ENCODE measurements around the gene ANK2. TPM values are rescaled to one million over a fixed set of nuclear protein-coding genes. Genes with fewer than 3 reads are reported as not detected.

The ANK2 gene
- total and polyA plus RNA-seq, 2 of the 13 experiments (the other 11 are each of a cell fraction or from before 2014, with no cell fraction given) = 2.7 to 15.1 TPM

GRCh38 chr4:113101669-113102068, 52.2 kb downstream of the ANK2 start:
- Histone ChIP-seq H3K36me3 (replicated peaks in 1 of 2; ENCODE audit: control insufficient read depth in 1 of 2, insufficient read depth in 2 of 2, low read length in 2 of 2) (no peaks in the 10 kb centered on the region), H4K20me1 (ENCODE audit: insufficient read depth, low read length) (no peaks in the 10 kb centered on the region), H3K4me1 (ENCODE audit: insufficient read depth, low read length) (no peaks in the 10 kb centered on the region), H3K9ac (ENCODE audit: insufficient read depth, low read depth, low read length) (no peak overlapping the region), H3K4me3 (replicated peaks in 1 of 3; ENCODE audit: insufficient read depth in 1 of 3, low read depth in 2 of 3, low read length in 3 of 3) (no peak overlapping the region), H3K79me2 (ENCODE audit: insufficient read depth, low read length) (no peaks in the 10 kb centered on the region), H2AFZ (ENCODE audit: low read length) (no peak overlapping the region), H3K27me3 (ENCODE audit: control insufficient read depth in 1 of 2, insufficient read depth in 2 of 2, low read length in 2 of 2) (no peaks in the 10 kb centered on the region), H3K4me2 (ENCODE audit: low read depth, low read length) (no peak overlapping the region), H3K9me3 (ENCODE audit: low read length) (no peaks in the 10 kb centered on the region), H3K27ac (ENCODE audit: extremely low read length, insufficient read depth, low read length) (no peak overlapping the region)
- BruUV-seq (replicated peaks) = no TSS peak
- FAIRE-seq (no peak), ATAC-seq (no peak; the same call in 2 of the 3 replicates), DNase-seq (ENCODE audit: low spot score) (peak; percentile 3)
- intact Hi-C loops (cut with micrococcal nuclease; ENCODE audit: unreplicated experiment) = no loop called here
- 4% methylated on average over 1 of the region's 1 CpG for WGBS (ENCODE audit: low lambda C conversion rate)
- POLR2A ChIA-PET = no interaction called here
- CTCF ChIA-PET (ENCODE audit: low intra/inter-chr PET ratio, low total read pairs) = no interaction called here
- in situ Hi-C loops (cut with HindIII; ENCODE audit: extremely low pct_ligation_motif_present, low pct_unique_long_range_greater_than_20kb) = no loop called here
- TF ChIP-seq CHCHD3 (CRISPR knock-in tag; IDR thresholded peaks at IDR 0.05) (no peak), ZNF768 (CRISPR knock-in tag; IDR thresholded peaks at IDR 0.05) (no peak), ZNF570 (CRISPR knock-in tag; IDR thresholded peaks at IDR 0.05; ENCODE audit: borderline replicate concordance) (no peak), ZNF383 (CRISPR knock-in tag; IDR thresholded peaks at IDR 0.05; ENCODE audit: borderline replicate concordance) (no peak), TOE1 (CRISPR knock-in tag; IDR thresholded peaks at IDR 0.05) (no peak), TEAD3 (CRISPR knock-in tag; optimal IDR thresholded peaks at IDR 0.05; ENCODE audit: borderline replicate concordance) (peak; percentile 32), ZNF124 (CRISPR knock-in tag; IDR thresholded peaks at IDR 0.05) (no peak)

DNA sequence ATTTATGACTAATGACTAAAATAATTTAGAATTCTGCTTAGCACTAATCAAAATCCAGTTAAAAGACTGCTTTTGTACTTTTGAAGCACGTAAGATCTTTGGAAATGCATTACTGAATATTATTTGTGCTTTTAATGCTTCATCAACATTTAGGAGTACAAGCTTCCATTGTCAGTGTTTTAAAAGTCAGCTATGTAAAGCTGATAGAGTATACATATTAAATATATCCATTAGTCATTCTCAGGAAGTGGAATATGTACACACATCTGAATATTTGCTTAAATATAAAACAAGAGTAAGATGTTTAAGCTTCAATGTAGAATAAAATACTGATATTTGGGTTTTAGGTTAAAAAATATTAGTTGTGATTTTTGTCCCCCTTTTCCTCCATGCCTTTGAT, 54.1 kb downstream of the ANK2 start:
- no peaks in the 10 kb centered on the region for H3K36me3 ChIP-seq (replicated peaks in 1 of 2; ENCODE audit: control insufficient read depth in 1 of 2, insufficient read depth in 2 of 2, low read length in 2 of 2)
- BruUV-seq (replicated peaks) = no TSS peak
- no peak overlapping the region for H3K4me3 ChIP-seq (replicated peaks in 1 of 3; ENCODE audit: insufficient read depth in 1 of 3, low read depth in 2 of 3, low read length in 3 of 3)
- WGBS (ENCODE audit: low lambda C conversion rate) = 3% methylated on average over 1 of the region's 1 CpG
- TF ChIP-seq, protein P1, sequence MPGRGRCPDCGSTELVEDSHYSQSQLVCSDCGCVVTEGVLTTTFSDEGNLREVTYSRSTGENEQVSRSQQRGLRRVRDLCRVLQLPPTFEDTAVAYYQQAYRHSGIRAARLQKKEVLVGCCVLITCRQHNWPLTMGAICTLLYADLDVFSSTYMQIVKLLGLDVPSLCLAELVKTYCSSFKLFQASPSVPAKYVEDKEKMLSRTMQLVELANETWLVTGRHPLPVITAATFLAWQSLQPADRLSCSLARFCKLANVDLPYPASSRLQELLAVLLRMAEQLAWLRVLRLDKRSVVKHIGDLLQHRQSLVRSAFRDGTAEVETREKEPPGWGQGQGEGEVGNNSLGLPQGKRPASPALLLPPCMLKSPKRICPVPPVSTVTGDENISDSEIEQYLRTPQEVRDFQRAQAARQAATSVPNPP (CRISPR knock-in tag; IDR thresholded peaks at IDR 0.05) = no peak
- TF ChIP-seq, protein P2, sequence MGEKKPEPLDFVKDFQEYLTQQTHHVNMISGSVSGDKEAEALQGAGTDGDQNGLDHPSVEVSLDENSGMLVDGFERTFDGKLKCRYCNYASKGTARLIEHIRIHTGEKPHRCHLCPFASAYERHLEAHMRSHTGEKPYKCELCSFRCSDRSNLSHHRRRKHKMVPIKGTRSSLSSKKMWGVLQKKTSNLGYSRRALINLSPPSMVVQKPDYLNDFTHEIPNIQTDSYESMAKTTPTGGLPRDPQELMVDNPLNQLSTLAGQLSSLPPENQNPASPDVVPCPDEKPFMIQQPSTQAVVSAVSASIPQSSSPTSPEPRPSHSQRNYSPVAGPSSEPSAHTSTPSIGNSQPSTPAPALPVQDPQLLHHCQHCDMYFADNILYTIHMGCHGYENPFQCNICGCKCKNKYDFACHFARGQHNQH (CRISPR knock-in tag; IDR thresholded peaks at IDR 0.05) = no peak
- TF ChIP-seq PATZ1 (CRISPR knock-in tag; IDR thresholded peaks at IDR 0.05) = no peak
- no peak for TF ChIP-seq CENPX (CRISPR knock-in tag; IDR thresholded peaks at IDR 0.05)
- no peak for TF ChIP-seq MBNL3 (CRISPR knock-in tag; conservative IDR thresholded peaks at IDR 0.05)
- TF ChIP-seq ZNF564 (CRISPR knock-in tag; IDR thresholded peaks at IDR 0.05) = no peak
- TF ChIP-seq MEF2D (CRISPR knock-in tag; IDR thresholded peaks at IDR 0.05) = no peak
- TF ChIP-seq NR2F1 (CRISPR knock-in tag; IDR thresholded peaks at IDR 0.05) = no peak
- no peak for TF ChIP-seq ZFYVE20 (CRISPR knock-in tag; IDR thresholded peaks at IDR 0.05; ENCODE audit: borderline replicate concordance, low read depth)
- no peaks in the 10 kb centered on the region for H3K27me3 ChIP-seq (ENCODE audit: control insufficient read depth in 1 of 2, insufficient read depth in 2 of 2, low read length in 2 of 2)
- H3K4me1 ChIP-seq (ENCODE audit: insufficient read depth, low read length) = peaks cover 2% of the 10 kb centered on the region; the same call in 1 of the 2 replicates
- intact Hi-C loops (cut with micrococcal nuclease; ENCODE audit: unreplicated experiment) = no loop called here
- DNase-seq (ENCODE audit: low spot score) = no peak
- H4K20me1 ChIP-seq (ENCODE audit: insufficient read depth, low read length) = no peaks in the 10 kb centered on the region
- no peak overlapping the region for H3K4me2 ChIP-seq (ENCODE audit: low read depth, low read length)
- POLR2A ChIA-PET = no interaction called here
- CTCF ChIA-PET (ENCODE audit: low intra/inter-chr PET ratio, low total read pairs) = no interaction called here
- no peaks in the 10 kb centered on the region for H3K9me3 ChIP-seq (ENCODE audit: low read length)
- in situ Hi-C loops (cut with HindIII; ENCODE audit: extremely low pct_ligation_motif_present, low pct_unique_long_range_greater_than_20kb) = no loop called here
- no peak for ATAC-seq
- H3K9ac ChIP-seq (ENCODE audit: insufficient read depth, low read depth, low read length) = no peak overlapping the region
- no peak overlapping the region for H3K27ac ChIP-seq (ENCODE audit: extremely low read length, insufficient read depth, low read length)
- no peaks in the 10 kb centered on the region for H3K79me2 ChIP-seq (ENCODE audit: insufficient read depth, low read length)
- no peak overlapping the region for H2AFZ ChIP-seq (ENCODE audit: low read length)
- no peak for FAIRE-seq
